Activated T-cell treated with anti-CD3 and anti-CD28 coated beads for 4 hours (primary cell): ENCODE measurements around the gene KCNJ18.
"Not testable (repeated sequence)": the region's sequence is repeated elsewhere in the genome, so short reads cannot be mapped to it uniquely, and the experiment has no call there.

Experiments used
- DNase-seq: peaks from one replicate; pipeline ENCODE4 v3.0.0-alpha.2; 2020

The KCNJ18 gene

GRCh38 chr17:21691883-21692703 lies at the start of gene KCNJ18:
Gene KCNJ18, plus strand, starts transcription at chr17:21692523. Its CDS starts 10,264 bp downstream, at chr17:21702787.
- DNase-seq, result not testable (repeated sequence)

- DNase-seq, result not testable (repeated sequence)
Observed at GRCh38 chr17:21648125-21648524, 44.2 kb upstream of the KCNJ18 start.

DNA sequence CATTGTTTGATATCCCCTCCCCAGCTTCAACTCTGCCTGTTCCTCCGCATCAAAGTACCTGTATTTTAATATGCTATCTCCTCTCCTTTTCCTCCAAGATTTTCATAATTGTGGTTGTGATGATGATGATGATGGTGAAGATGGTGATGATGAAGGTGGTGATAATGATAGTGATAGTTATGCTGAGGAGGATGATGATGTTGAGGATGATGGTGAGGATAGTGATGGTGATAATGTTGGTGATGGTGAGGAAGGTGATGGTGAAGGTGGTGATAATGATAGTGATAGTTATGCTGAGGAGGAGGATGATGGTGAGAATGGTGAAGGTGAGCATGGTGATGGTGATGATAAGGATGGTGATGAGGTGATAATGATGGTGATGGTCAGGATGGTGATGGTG lies 42.3 kb upstream of the KCNJ18 start:
- DNase-seq, result not testable (repeated sequence)

DNA sequence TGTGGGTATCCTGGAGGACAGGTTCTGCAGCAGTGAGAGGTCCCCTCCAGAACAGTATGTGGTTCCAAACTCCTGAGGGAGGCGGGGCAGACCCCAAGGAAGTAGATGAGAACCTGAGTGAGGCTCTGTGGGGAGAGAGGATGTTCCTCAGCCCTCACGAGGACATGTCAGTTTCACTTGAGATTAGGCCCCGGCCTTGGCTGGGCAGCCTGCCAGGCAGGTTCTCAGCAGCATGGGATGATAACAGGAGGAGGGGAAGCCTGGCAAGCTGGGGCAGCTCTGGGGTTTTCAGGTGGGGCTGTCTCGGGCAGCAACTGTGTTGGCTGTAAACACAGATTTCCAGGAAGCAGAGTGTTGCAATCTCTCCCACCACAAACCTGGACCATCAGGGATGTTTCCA lies 40.3 kb upstream of the KCNJ18 start:
- not testable (repeated sequence) for DNase-seq

DNA sequence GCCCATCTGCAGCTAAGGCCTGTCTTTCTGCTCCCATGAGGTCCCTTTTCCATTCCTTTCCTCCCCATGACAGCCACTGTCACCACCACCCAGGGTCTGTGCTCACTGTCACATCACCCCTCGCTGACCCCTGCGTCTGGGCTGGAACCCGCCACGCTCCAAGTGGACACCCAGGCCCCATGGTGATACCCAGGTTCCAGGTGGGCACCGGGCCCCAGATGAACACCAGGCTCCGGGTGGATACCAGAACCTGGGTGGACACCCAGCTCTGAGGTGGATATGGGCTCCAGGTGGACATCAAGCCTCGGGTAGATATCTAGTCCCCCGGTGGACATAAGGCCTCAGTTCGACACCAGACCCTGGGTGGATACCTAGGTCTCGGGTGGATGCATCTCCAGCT lies 39.1 kb upstream of the KCNJ18 start:
- not testable (repeated sequence) for DNase-seq

GRCh38 chr17:21656518-21657309 lies 35.6 kb upstream of the KCNJ18 start:
- not testable (repeated sequence) for DNase-seq

- not testable (repeated sequence) for DNase-seq
Observed at GRCh38 chr17:21659635-21660034, 32.7 kb upstream of the KCNJ18 start.

DNA sequence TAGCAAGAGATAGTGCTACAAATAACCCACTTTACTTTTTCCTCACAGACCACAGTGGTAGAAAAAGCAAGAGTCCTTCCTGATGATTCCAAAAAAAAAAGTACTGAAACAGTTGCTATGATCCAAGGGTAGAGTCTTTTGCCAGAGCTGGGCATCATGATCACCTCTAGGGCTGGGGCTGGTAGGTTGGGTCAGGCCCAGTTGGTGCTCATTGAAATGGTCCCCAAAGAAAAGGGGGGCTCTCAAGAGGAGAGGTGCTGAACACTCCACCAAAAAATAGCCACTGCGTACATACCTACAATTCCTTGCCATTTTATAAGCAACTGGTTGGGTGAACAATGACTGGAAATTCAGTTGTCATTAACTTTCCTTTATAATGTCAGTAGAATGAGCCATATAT lies 30.9 kb upstream of the KCNJ18 start:
- not testable (repeated sequence) for DNase-seq

DNA sequence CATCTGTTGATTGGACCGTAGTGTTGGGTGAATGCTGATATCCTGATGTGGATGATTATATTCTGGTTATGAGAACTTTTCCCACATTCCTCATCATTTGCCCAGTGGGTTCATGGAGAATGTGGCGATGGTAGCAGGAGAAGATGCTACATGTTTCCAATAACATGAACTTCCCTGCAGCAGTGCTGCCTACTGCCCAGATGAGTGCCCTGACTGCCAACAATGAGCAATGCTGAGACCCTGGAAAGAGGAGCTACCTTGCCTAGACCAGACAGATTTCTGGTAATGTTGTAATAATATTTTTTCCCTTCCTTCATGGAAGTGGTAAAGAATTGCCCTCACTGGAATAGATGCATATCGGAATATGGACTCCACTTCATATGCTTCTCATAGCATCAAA lies 29.2 kb upstream of the KCNJ18 start:
- DNase-seq, result not testable (repeated sequence)

DNA sequence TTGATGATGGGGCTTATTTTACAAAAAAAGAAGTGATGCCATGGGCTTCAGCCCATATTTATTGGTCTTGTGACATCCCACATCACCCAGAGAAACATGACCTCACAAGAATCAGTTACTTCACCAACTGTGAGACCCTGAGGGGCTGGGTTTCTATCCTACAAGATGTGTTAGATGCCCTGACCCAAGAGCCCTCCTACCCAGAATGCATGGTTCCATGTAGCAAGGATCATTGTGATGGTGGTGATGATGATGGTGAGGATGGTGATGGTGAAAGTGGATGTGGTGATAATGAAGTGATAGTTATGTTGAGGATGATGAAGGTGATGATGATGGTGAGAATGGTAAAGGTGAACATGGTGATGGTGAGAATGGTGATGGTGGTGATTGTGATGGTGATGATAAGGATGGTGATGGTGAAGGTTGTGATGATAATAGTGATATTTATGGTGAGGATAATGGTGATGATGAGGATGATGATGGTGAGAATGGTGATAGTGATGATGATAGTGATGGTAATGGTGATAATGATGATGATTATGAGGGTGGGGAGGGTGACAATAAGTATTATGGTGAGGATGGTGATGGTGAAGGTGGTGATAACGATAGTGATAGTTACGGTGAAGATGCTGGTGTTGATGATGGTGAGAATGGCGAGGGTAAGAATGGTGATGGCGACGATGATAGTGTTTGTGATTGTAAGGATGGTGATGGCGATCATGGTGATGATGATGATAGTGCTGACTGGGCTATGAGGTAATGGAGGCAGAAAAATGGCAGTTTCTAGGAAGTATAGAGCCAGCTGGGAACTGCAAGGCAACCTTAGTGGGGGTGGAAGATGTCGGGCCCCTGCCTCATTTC lies 28.5 kb upstream of the KCNJ18 start:
- not testable (repeated sequence) for DNase-seq

DNA sequence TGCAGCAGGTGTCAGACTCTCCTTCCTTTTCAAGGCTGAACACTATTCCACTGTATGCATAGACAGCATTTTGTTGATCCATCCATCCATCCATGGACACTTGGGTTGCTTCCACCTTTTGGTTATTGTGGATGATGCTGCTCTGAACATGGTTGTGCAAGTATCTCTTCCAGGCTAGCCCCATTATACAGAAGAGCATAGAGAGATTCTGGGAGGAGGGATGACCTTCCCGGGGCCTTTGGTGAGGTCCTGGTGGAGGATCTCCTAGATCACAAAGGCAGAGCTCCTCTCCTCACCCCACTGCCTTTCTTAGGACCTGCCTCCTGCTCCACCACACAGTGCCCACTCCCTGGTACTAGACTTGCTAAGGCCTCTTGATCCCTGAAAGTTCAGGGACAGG lies 27.2 kb upstream of the KCNJ18 start:
- not testable (repeated sequence) for DNase-seq

DNA sequence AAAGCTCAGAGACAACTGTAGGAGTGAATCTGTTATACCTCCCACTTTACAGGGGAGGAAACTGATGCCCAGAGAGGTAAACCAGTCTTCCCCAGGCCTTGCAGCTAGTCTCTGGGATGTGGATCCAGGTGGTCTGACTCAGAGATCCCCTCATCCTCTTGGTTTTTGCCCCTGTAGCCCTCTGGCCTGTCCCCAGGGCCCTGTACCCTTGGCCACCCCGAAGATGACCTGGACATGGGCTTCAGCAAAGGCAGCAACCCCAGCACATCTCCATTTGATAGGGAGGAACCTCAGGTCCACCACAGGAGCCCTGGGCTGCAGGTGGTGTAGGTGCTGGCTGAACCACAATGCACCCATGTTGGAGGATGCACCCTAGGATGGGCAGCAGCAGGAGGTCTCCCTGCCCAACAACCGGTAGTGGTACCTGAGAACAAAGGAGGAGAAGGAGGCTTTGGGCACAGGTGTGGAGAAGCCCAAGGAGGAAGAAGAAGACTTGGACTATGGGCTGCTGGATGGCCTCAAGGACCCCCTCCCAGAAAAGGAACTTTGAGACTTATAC lies 26.3 kb upstream of the KCNJ18 start:
- not testable (repeated sequence) for DNase-seq

DNA sequence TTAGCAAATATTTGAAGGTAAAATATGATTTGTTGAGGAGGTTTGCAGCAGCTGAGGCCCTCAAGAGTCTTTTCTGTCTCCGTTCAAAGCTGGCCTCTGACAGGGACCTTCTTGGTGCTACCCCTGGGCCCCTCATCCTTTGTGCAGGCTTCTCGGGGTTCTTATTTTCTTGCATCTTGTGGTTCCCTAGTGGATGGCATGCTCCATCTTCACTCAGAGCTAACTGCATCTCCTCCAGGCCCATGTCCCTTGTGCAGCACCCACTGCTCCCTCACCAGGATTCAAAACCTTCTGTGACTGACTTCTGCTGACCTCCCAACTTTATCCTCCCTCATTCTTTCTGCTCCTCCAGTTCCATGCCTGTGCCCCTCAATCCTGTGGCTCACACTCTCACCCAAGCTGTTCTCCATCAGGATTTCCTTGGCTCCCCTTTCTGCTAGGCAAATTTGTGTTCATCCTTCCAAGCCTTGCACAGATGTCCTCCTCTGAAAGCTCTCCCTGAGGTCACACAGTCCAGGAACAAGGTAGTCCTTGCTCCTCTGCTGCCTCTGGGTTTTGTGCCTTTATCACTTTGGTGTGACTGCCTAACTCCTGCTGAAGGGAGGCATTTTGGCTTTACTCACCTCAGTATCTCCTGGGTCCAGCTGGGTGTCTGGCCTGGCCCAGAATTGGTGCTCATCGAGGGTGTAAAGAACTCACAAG lies 25.5 kb upstream of the KCNJ18 start:
- not testable (repeated sequence) for DNase-seq

- not testable (repeated sequence) for DNase-seq
Observed at GRCh38 chr17:21667413-21668117, 24.8 kb upstream of the KCNJ18 start.

DNA sequence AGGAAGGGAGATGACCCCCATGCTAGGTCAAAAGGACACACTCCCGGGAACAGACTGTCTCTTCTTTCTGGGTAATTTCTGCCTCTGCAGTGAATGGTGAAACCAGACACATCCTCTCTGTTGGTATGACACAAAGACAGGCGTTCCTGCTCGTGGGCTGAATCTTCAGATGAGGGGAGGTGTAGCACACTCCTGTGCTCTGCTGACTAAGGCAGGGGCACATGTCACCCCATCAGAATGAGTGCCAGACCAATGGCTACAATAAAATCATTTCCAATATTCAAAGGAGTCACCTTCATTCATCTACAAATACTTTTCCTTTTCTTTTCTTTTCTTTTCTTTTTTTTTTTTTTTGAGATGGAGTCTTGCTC lies 24.2 kb upstream of the KCNJ18 start:
- not testable (repeated sequence) for DNase-seq

GRCh38 chr17:21668746-21669508 lies 23.4 kb upstream of the KCNJ18 start:
- DNase-seq, result not testable (repeated sequence)

DNA sequence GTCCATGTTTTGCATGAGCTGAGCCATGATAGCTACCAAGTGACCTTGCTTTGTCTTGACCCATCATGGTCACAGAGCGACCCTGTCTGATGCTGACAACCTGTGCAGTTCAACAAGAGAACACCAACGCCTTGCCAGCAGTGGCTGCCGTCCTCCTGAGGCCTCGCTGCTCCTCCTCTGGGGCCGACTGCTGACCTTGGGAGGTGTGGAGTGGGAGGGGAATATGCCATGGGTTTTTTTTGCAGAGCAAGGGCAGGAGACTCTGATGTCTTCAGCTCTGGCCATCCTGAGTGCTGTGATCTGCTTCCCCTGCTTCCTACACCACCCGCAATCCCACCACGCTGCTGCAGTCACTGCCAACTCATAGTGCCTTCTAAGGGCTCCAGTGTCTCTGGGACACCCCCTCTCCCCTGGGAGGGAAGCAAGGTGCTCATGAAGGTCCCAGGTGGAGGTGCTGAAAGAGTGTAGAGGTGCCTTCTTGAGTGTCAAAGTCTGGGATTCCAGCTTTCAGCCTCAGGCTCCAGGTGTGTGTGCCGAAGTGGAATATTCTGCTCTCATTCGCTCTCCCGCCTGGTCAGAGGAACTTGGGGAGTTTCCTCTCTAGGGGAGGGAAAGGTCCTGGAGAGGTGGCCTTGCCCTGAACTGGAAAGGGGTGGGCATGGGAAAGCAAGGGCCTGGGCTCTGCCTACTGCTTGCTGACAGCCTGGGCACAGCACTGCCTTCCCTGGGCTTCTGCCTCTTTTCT lies 22.5 kb upstream of the KCNJ18 start:
- DNase-seq, result not testable (repeated sequence)

GRCh38 chr17:21670361-21671155 lies 21.8 kb upstream of the KCNJ18 start:
- not testable (repeated sequence) for DNase-seq

DNA sequence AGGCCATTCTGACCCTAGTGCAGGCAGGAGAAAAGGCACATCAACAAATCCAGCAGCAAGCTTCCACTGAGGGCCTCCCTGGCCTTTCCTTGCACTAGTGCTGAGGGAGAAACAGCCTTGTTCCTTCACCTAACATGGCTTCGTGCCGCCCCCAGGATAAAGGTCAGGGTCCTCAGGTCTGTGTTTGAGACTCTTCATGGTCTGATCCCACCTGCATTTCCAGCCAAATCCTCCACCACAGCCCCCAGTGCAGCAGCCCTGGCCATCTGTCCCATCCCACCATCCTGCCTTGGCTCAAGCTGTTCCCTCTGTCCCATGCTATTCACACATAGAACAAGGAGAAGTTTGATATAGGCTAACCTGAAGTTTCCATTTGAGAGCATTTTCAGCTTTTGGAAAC lies 20.9 kb upstream of the KCNJ18 start:
- DNase-seq, result not testable (repeated sequence)
